H1 (cell line): ENCODE data around the gene RABGAP1. TPM values are rescaled to one million over a fixed set of nuclear protein-coding genes. Genes with fewer than 3 reads are reported as not detected.

Experiments
- CTCF ChIA-PET: fragments of 300-600 bp; sonication (Branson Sonifier 250); formaldehyde crosslinking; loops from one replicate; lab custom pipeline; 2021; ENCODE audit not compliant: partially characterized antibody; lab: Charles Lee
- POLR2A ChIA-PET: fragments of 300-600 bp; sonication (Branson Sonifier 250); formaldehyde crosslinking; loops from one replicate; lab custom pipeline; 2021; ENCODE audit warnings: inconsistent platforms; ENCODE audit not compliant: partially characterized antibody; lab: Charles Lee
- DNase-seq, 2 experiments: peaks; one replicate each; pipeline versions ENCODE4 v3.0.0 to v3.0.0-alpha.2; 2010 to 2022; ENCODE audit warnings: low spot score in 2 of 2, low read depth in 1 of 2, mixed read lengths in 1 of 2
- FAIRE-seq: peaks from 2 replicates; lab custom pipeline; 2011; peaks lifted over from hg19 to GRCh38; lab: Jason Lieb, UNC
- H2AFZ ChIP-seq: 2 replicates; pipeline ENCODE4 v1.8.1; 2012; ENCODE audit warnings: low read length, inconsistent platforms
- H2AK5ac ChIP-seq: 2 replicates; pipeline ENCODE4 v1.6.1; 2013; ENCODE audit warnings: low read depth, low read length
- H2BK120ac ChIP-seq: replicated peaks from 2 replicates; pipeline ENCODE3; 2013; ENCODE audit warnings: low read depth, low read length, inconsistent platforms
- H2BK12ac ChIP-seq: 2 replicates; pipeline ENCODE4 v1.6.1; 2013; ENCODE audit warnings: low read depth, low read length
- H2BK15ac ChIP-seq: 2 replicates; pipeline ENCODE4 v1.6.1; 2013; ENCODE audit warnings: low read length
- H2BK20ac ChIP-seq: 2 replicates; pipeline ENCODE4 v1.6.1; 2013; ENCODE audit warnings: low read length
- H2BK5ac ChIP-seq: 2 replicates; pipeline ENCODE4 v1.6.1; 2013; ENCODE audit warnings: low read depth, low read length
- H3K14ac ChIP-seq: 2 replicates; pipeline ENCODE4 v1.6.1; 2013; ENCODE audit warnings: inconsistent platforms; ENCODE audit not compliant: insufficient read length
- H3K18ac ChIP-seq: 2 replicates; pipeline ENCODE4 v1.6.1; 2013; ENCODE audit warnings: low read length; ENCODE audit errors: extremely low read depth
- H3K23ac ChIP-seq: 2 replicates; pipeline ENCODE4 v1.6.1; 2013; ENCODE audit warnings: inconsistent platforms; ENCODE audit not compliant: insufficient read length
- H3K23me2 ChIP-seq: 2 replicates; pipeline ENCODE4 v1.6.1; 2013; ENCODE audit warnings: low read depth, low read length
- H3K27ac ChIP-seq: 2 replicates; pipeline ENCODE4 v1.6.1; 2011; ENCODE audit warnings: low read depth, low read length, inconsistent platforms
- H3K27me3 ChIP-seq, 4 experiments: replicated peaks in 1 of 4; 1 replicate in 1 of 4; 2 replicates in 3 of 4; pipeline versions ENCODE4 v1.6.1 to v1.8.1; 2011 to 2013; ENCODE audit warnings: low read length in 3 of 4, mild to moderate bottlenecking in 3 of 4, inconsistent platforms in 2 of 4, mixed read lengths in 2 of 4, moderate library complexity in 1 of 4; ENCODE audit not compliant: control insufficient read depth in 3 of 4, insufficient read depth in 3 of 4; ENCODE audit errors: extremely low read depth in 1 of 4
- H3K36me3 ChIP-seq, 4 experiments: 2 replicates each; pipeline versions ENCODE4 v1.6.1 to v1.8.1; 2011 to 2013; ENCODE audit warnings: mild to moderate bottlenecking in 4 of 4, low read length in 3 of 4, moderate library complexity in 2 of 4, control low read depth in 1 of 4, inconsistent platforms in 1 of 4; ENCODE audit not compliant: insufficient read depth in 4 of 4, control insufficient read depth in 2 of 4
- H3K4ac ChIP-seq: replicated peaks from 2 replicates; pipeline ENCODE3; 2013; ENCODE audit warnings: low read length, low read depth, mixed read lengths, inconsistent platforms; ENCODE audit not compliant: insufficient read length
- H3K4me1 ChIP-seq, 4 experiments: replicated peaks in 1 of 4; 1 replicate in 1 of 4; 2 replicates in 3 of 4; pipeline versions ENCODE4 v1.6.1 to v1.8.1; 2011 to 2013; ENCODE audit warnings: low read length in 3 of 4, inconsistent platforms in 2 of 4, mixed read lengths in 1 of 4; ENCODE audit not compliant: insufficient read depth in 4 of 4, control insufficient read depth in 3 of 4
- H3K4me2 ChIP-seq, 2 experiments: 2 replicates each; pipeline versions ENCODE4 v1.6.1 to v1.8.1; 2011 to 2013; ENCODE audit warnings: low read depth in 2 of 2, low read length in 2 of 2, control low read depth in 1 of 2, inconsistent platforms in 1 of 2, mild to moderate bottlenecking in 1 of 2; ENCODE audit not compliant: insufficient read depth in 1 of 2
- H3K4me3 ChIP-seq, 4 experiments: fragments of 200-600, 300-600 bp in 1 of 4; sonication (generic), shearing (Covaris generic), sonication (Bioruptor Twin) in 1 of 4; 2 replicates each; pipeline versions ENCODE4 v1.5.1 to v1.8.1; 2011 to 2016; ENCODE audit warnings: low read length in 4 of 4, low read depth in 3 of 4, control low read depth in 2 of 4, inconsistent platforms in 2 of 4, mild to moderate bottlenecking in 2 of 4, mixed read lengths in 1 of 4, moderate library complexity in 1 of 4; ENCODE audit not compliant: insufficient read depth in 2 of 4; ENCODE audit errors: extremely low read depth in 1 of 4
- H3K56ac ChIP-seq: replicated peaks from 2 replicates; pipeline ENCODE3; 2013; ENCODE audit warnings: low read depth, mild to moderate bottlenecking, mixed read lengths, low read length, inconsistent platforms; ENCODE audit not compliant: insufficient read length
- H3K79me1 ChIP-seq: 2 replicates; pipeline ENCODE4 v1.6.1; 2013; ENCODE audit warnings: low read depth, low read length, control low read depth
- H3K79me2 ChIP-seq, 2 experiments: 2 replicates each; pipeline versions ENCODE4 v1.6.1 to v1.8.1; 2012 to 2013; ENCODE audit warnings: low read length in 2 of 2, mild to moderate bottlenecking in 2 of 2, inconsistent platforms in 1 of 2; ENCODE audit not compliant: insufficient read depth in 2 of 2, control insufficient read depth in 1 of 2
- H3K9ac ChIP-seq, 4 experiments: replicated peaks in 1 of 4; 1 replicate in 1 of 4; 2 replicates in 3 of 4; pipeline versions ENCODE4 v1.6.1 to v1.8.1; 2011 to 2013; ENCODE audit warnings: low read depth in 3 of 4, low read length in 3 of 4, control low read depth in 2 of 4, mild to moderate bottlenecking in 2 of 4, moderate library complexity in 2 of 4, inconsistent platforms in 1 of 4; ENCODE audit errors: extremely low read depth in 1 of 4
- H3K9me3 ChIP-seq, 2 experiments: 2 replicates each; pipeline versions ENCODE4 v1.6.1 to v1.8.1; 2012 to 2013; ENCODE audit warnings: mild to moderate bottlenecking in 2 of 2, moderate library complexity in 2 of 2, control low read depth in 1 of 2, inconsistent platforms in 1 of 2, low read depth in 1 of 2, low read length in 1 of 2, mixed read lengths in 1 of 2; ENCODE audit not compliant: insufficient read depth in 2 of 2
- H4K20me1 ChIP-seq, 2 experiments: replicated peaks in 1 of 2; 2 replicates each; pipeline versions ENCODE3 to v1.8.1; 2011 to 2013; ENCODE audit warnings: inconsistent platforms in 2 of 2, low read length in 2 of 2, mild to moderate bottlenecking in 1 of 2; ENCODE audit not compliant: insufficient read depth in 2 of 2, control insufficient read depth in 1 of 2
- H4K5ac ChIP-seq: 2 replicates; pipeline ENCODE4 v1.6.1; 2013; ENCODE audit warnings: low read length, low read depth, mixed read lengths, inconsistent platforms; ENCODE audit not compliant: insufficient read length
- H4K8ac ChIP-seq: 2 replicates; pipeline ENCODE4 v1.8.0; 2013; ENCODE audit warnings: mild to moderate bottlenecking, moderate library complexity, low read length, inconsistent platforms; ENCODE audit not compliant: insufficient read depth; ENCODE audit errors: extremely low read depth
- H4K91ac ChIP-seq: replicated peaks from 2 replicates; pipeline ENCODE3; 2013; ENCODE audit warnings: low read length, mixed read lengths, inconsistent platforms; ENCODE audit not compliant: insufficient read length
- CHD1 ChIP-seq: IDR thresholded peaks from 2 replicates; pipeline ENCODE4 v1.6.1; 2012; ENCODE audit warnings: low read depth, low read length, improper control_type of control experiment
- CTBP2 ChIP-seq: IDR thresholded peaks from 2 replicates; pipeline ENCODE4 v1.7.0; 2011; ENCODE audit warnings: borderline replicate concordance, mild to moderate bottlenecking, moderate library complexity, mixed read lengths, low read length; ENCODE audit not compliant: insufficient read depth, insufficient read length
- GABPA ChIP-seq: IDR thresholded peaks from 2 replicates; pipeline ENCODE4 v1.6.1; 2011; ENCODE audit warnings: mild to moderate bottlenecking, low read length, moderate library complexity, borderline replicate concordance; ENCODE audit not compliant: insufficient read depth
- NANOG ChIP-seq: IDR thresholded peaks from 2 replicates; pipeline ENCODE4 v1.6.1; 2011; ENCODE audit warnings: low read length, low read depth, mild to moderate bottlenecking, inconsistent platforms; ENCODE audit not compliant: insufficient read depth, poor library complexity, severe bottlenecking
- WGBS, 2 experiments: shearing (Covaris generic) in 1 of 2; methylation state at CpG; one replicate each; pipeline versions ENCODE4 v1.1.6 to v1.1.7; 2013 to 2015; ENCODE audit warnings: low lambda C conversion rate in 2 of 2, mixed read lengths in 2 of 2, inconsistent platforms in 1 of 2, low coverage in 1 of 2, missing lambda C conversion rate in 1 of 2; ENCODE audit not compliant: insufficient replicate concordance in 2 of 2, insufficient coverage in 1 of 2, insufficient read length in 1 of 2; ENCODE audit errors: extremely low coverage in 1 of 2, missing lambda C conversion rate in 1 of 2; 5-methylcytosine and 5-hydroxymethylcytosine counted together
- polyA plus RNA-seq, 7 experiments: library from polyadenylated mRNA; depleted of rRNA in 3 of 7; stranded (reverse) in 5 of 7; unstranded in 2 of 7; fragments of >200 nt in 5 of 7; fragments of 200-250 nt in 2 of 7; gene quantifications; 1 replicate in 5 of 7; 2 replicates in 1 of 7; 4 replicates in 1 of 7; pipeline versions ENCODE4 v1.2.1 to v1.2.3, GENCODE V29; 2011 to 2013; ENCODE audit warnings: missing spikeins in 2 of 7, mixed read lengths in 2 of 7
- total RNA-seq: library from RNA; stranded (reverse); fragmentation: NEBNext Ultra II Directional; extraction: Animal tissue kit (Norgen Biotek cat#: 25700); gene quantifications from 2 replicates; pipeline ENCODE4 v1.2.1, GENCODE V29; 2021
- TF ChIP-seq, protein P1 (sequence below): IDR thresholded peaks from 2 replicates; pipeline ENCODE4 v1.6.1; 2011; ENCODE audit warnings: low read depth, mild to moderate bottlenecking, low read length; ENCODE audit not compliant: insufficient read depth

Gene RABGAP1
- total and polyA plus RNA-seq, 2 of the 8 experiments (the other 6 are each of a cell fraction or from before 2014, with no cell fraction given), result 15.7 to 38.3 TPM

- no peak overlapping the region for H3K27ac ChIP-seq
- no peak overlapping the region for H3K23ac ChIP-seq
- H4K20me1 ChIP-seq, result no peaks in the 10 kb centered on the region
- no peak overlapping the region for H3K18ac ChIP-seq
- CTCF ChIA-PET, result no interaction called here
- H2BK120ac ChIP-seq, result no peak overlapping the region
- POLR2A ChIA-PET, result no interaction called here
- no peaks in the 10 kb centered on the region for H3K9me3 ChIP-seq
- peaks cover 2 to 15% (median 10%) of the 10 kb centered on the region in 4 experiments; a peak in 5 of 7 replicates for H3K4me1 ChIP-seq
- H2BK20ac ChIP-seq, result no peak overlapping the region
- H2BK12ac ChIP-seq, result no peak overlapping the region
- H2BK15ac ChIP-seq, result no peak overlapping the region
- H3K9ac ChIP-seq, result no peak overlapping the region
- no peak overlapping the region for H4K5ac ChIP-seq
- no peak overlapping the region for H3K14ac ChIP-seq
- H3K4me3 ChIP-seq, result no peak overlapping the region
- H3K4ac ChIP-seq, result no peak overlapping the region
- H3K79me2 ChIP-seq, result no peaks in the 10 kb centered on the region
- no peak overlapping the region for H4K8ac ChIP-seq
- H3K23me2 ChIP-seq, result no peaks in the 10 kb centered on the region
- H3K27me3 ChIP-seq, result no peaks in the 10 kb centered on the region
- WGBS, 2 experiments, result 89% methylated on average over 3 of the region's 3 CpGs; no CpG with 5 or more reads in 1 of the 2 experiments
- no peak overlapping the region for H2AK5ac ChIP-seq
- H2BK5ac ChIP-seq, result no peak overlapping the region
- FAIRE-seq, result no peak
- no peak overlapping the region for H2AFZ ChIP-seq
- H3K56ac ChIP-seq, result no peak overlapping the region
- no peak for DNase-seq
- H4K91ac ChIP-seq, result no peak overlapping the region
- H3K4me2 ChIP-seq, result no peak overlapping the region
- H3K36me3 ChIP-seq, result peaks cover 8 to 38% (median 24%) of the 10 kb centered on the region in 4 experiments; a peak in 7 of 8 replicates
- H3K79me1 ChIP-seq, result no peaks in the 10 kb centered on the region
- no peak for TF ChIP-seq NANOG
- TF ChIP-seq CHD1, result no peak
- TF ChIP-seq, protein P1, sequence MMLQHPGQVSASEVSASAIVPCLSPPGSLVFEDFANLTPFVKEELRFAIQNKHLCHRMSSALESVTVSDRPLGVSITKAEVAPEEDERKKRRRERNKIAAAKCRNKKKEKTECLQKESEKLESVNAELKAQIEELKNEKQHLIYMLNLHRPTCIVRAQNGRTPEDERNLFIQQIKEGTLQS, result no peak
- TF ChIP-seq GABPA, result no peak
- TF ChIP-seq CTBP2, result no peak
These were observed 128.2 kb downstream of the RABGAP1 start for GRCh38 chr9:123069010-123069481.
